Immature natural killer cell (primary cell): ENCODE measurements around the gene UBAP1. TPM values are rescaled to one million over a fixed set of nuclear protein-coding genes. Genes with fewer than 3 reads are reported as not detected.
"Not testable (repeated sequence)": the region's sequence is repeated elsewhere in the genome, so short reads cannot be mapped to it uniquely, and the experiment has no call there.

ENCODE experiments used
- DNase-seq, 3 donors: peaks; one replicate each; pipeline ENCODE4 v3.0.0; 2022; ENCODE audit warnings: mixed read lengths in 1 of 3
- H3K27ac Mint-ChIP-seq, 6 donors: one replicate each; pipeline ENCODE4 v1.8.0; 2020; ENCODE audit warnings: mixed read lengths in 6 of 6, mild to moderate bottlenecking in 5 of 6, inconsistent platforms in 4 of 6, moderate library complexity in 3 of 6
- H3K27me3 Mint-ChIP-seq, 3 donors: one replicate each; pipeline ENCODE4 v1.8.0; 2020 to 2021; ENCODE audit warnings: low read depth in 3 of 3, mild to moderate bottlenecking in 3 of 3, mixed read lengths in 3 of 3, moderate library complexity in 3 of 3, inconsistent platforms in 1 of 3
- H3K36me3 Mint-ChIP-seq, 3 donors: one replicate each; pipeline ENCODE4 v1.8.0; 2020; ENCODE audit warnings: mixed read lengths in 3 of 3, inconsistent platforms in 2 of 3, mild to moderate bottlenecking in 2 of 3
- H3K4me1 Mint-ChIP-seq, 2 donors: one replicate each; pipeline ENCODE4 v1.8.0; 2020; ENCODE audit warnings: inconsistent platforms in 2 of 2, mild to moderate bottlenecking in 2 of 2, mixed read lengths in 2 of 2, moderate library complexity in 1 of 2
- H3K4me3 Mint-ChIP-seq, 5 donors: one replicate each; pipeline ENCODE4 v1.8.0; 2020; ENCODE audit warnings: mild to moderate bottlenecking in 5 of 5, mixed read lengths in 5 of 5, inconsistent platforms in 3 of 5, moderate library complexity in 3 of 5
- H3K9me3 Mint-ChIP-seq, 6 donors: one replicate each; pipeline ENCODE4 v1.8.0; 2020; ENCODE audit warnings: mild to moderate bottlenecking in 6 of 6, mixed read lengths in 6 of 6, inconsistent platforms in 4 of 6, moderate library complexity in 3 of 6
- polyA plus RNA-seq, 3 donors: library from polyadenylated mRNA; unstranded; fragments of 300-500 nt; fragmentation: Illumina TruSeq; gene quantifications; one replicate each; pipeline ENCODE4 v1.2.3, GENCODE V29; 2021

UBAP1 gene
- polyA plus RNA-seq, 3 donors from 2014 or later = 37.8 to 44.7 (median 43.5) TPM

GRCh38 chr9:34220218-34220617 is 41.4 kb downstream of the UBAP1 start:
- H3K9me3 Mint-ChIP-seq = no peaks in the 10 kb centered on the region
- H3K36me3 Mint-ChIP-seq = no peaks in the 10 kb centered on the region
- peaks cover 20 to 48% of the 10 kb centered on the region in 2 donors for H3K4me1 Mint-ChIP-seq
- H3K27ac Mint-ChIP-seq = peak overlapping the region in 1 of 6 donors; percentile 5
- peaks cover 0 to 2% (median 0%) of the 10 kb centered on the region in 3 donors for H3K27me3 Mint-ChIP-seq
- no peak overlapping the region for H3K4me3 Mint-ChIP-seq
- DNase-seq = no peak

- Mint-ChIP-seq H3K36me3 (no peaks in the 10 kb centered on the region), H3K27ac (no peak overlapping the region), H3K9me3 (no peaks in the 10 kb centered on the region), H3K4me1 (peaks cover 16 to 50% of the 10 kb centered on the region in 2 donors), H3K27me3 (peaks cover 0 to 2% (median 0%) of the 10 kb centered on the region in 3 donors), H3K4me3 (no peak overlapping the region)
- DNase-seq = no peak
Observed at GRCh38 chr9:34224349-34224748, 45.5 kb downstream of the UBAP1 start.

- H3K9me3 Mint-ChIP-seq, H3K36me3 Mint-ChIP-seq, H3K27me3 Mint-ChIP-seq, H3K4me3 Mint-ChIP-seq, DNase-seq: not testable (repeated sequence)
- peak overlapping the region in 1 of 6 donors; percentile 1 for H3K27ac Mint-ChIP-seq
- peaks cover 13 to 42% of the 10 kb centered on the region in 2 donors for H3K4me1 Mint-ChIP-seq
Observed at GRCh38 chr9:34226144-34226760, 47.4 kb downstream of the UBAP1 start.

- Mint-ChIP-seq H3K9me3 (no peaks in the 10 kb centered on the region), H3K27ac (no peak overlapping the region), H3K27me3 (peaks cover 0 to 2% (median 0%) of the 10 kb centered on the region in 3 donors), H3K4me3 (no peak overlapping the region), H3K4me1 (peaks cover 10 to 34% of the 10 kb centered on the region in 2 donors), H3K36me3 (no peaks in the 10 kb centered on the region)
- no peak for DNase-seq
Observed at GRCh38 chr9:34227445-34227844, 48.6 kb downstream of the UBAP1 start.

GRCh38 chr9:34230556-34230955 is 51.7 kb downstream of the UBAP1 start:
- no peaks in the 10 kb centered on the region for H3K36me3 Mint-ChIP-seq
- H3K4me1 Mint-ChIP-seq = peaks cover 14 to 34% of the 10 kb centered on the region in 2 donors
- no peaks in the 10 kb centered on the region for H3K27me3 Mint-ChIP-seq
- no peak for DNase-seq
- no peak overlapping the region for H3K27ac Mint-ChIP-seq
- no peaks in the 10 kb centered on the region for H3K9me3 Mint-ChIP-seq
- H3K4me3 Mint-ChIP-seq = no peak overlapping the region

- no peak overlapping the region for H3K27ac Mint-ChIP-seq
- DNase-seq = no peak
- peaks cover 7 to 12% (median 10%) of the 10 kb centered on the region in 3 donors for H3K36me3 Mint-ChIP-seq
- peaks cover 12 to 26% of the 10 kb centered on the region in 2 donors for H3K4me1 Mint-ChIP-seq
- H3K9me3 Mint-ChIP-seq = no peaks in the 10 kb centered on the region
- no peak overlapping the region for H3K4me3 Mint-ChIP-seq
- no peaks in the 10 kb centered on the region for H3K27me3 Mint-ChIP-seq
Observed at GRCh38 chr9:34232201-34232600, 53.4 kb downstream of the UBAP1 start.

GRCh38 chr9:34233672-34234071 is 54.8 kb downstream of the UBAP1 start:
- Mint-ChIP-seq H3K4me1 (peaks cover 20 to 31% of the 10 kb centered on the region in 2 donors), H3K9me3 (no peaks in the 10 kb centered on the region), H3K4me3 (no peak overlapping the region), H3K27ac (peak overlapping the region in 4 of 6 donors; percentile 12 to 88 (median 57)), H3K27me3 (no peaks in the 10 kb centered on the region), H3K36me3 (peaks cover 10 to 12% (median 10%) of the 10 kb centered on the region in 3 donors)
- DNase-seq = no peak

GRCh38 chr9:34237836-34238235 is 59.0 kb downstream of the UBAP1 start:
- H3K27me3 Mint-ChIP-seq = peaks cover 0 to 1% (median 0%) of the 10 kb centered on the region in 3 donors
- H3K27ac Mint-ChIP-seq = no peak overlapping the region
- no peak overlapping the region for H3K4me3 Mint-ChIP-seq
- peaks cover 28 to 51% of the 10 kb centered on the region in 2 donors for H3K4me1 Mint-ChIP-seq
- H3K36me3 Mint-ChIP-seq = peaks cover 16 to 29% (median 22%) of the 10 kb centered on the region in 3 donors
- no peaks in the 10 kb centered on the region for H3K9me3 Mint-ChIP-seq
- no peak for DNase-seq

GRCh38 chr9:34240006-34240405 is 61.2 kb downstream of the UBAP1 start:
- H3K4me3 Mint-ChIP-seq = no peak overlapping the region
- H3K4me1 Mint-ChIP-seq = peaks cover 25 to 43% of the 10 kb centered on the region in 2 donors
- H3K9me3 Mint-ChIP-seq = no peaks in the 10 kb centered on the region
- DNase-seq = no peak
- H3K36me3 Mint-ChIP-seq = peaks cover 20 to 37% (median 29%) of the 10 kb centered on the region in 3 donors
- H3K27ac Mint-ChIP-seq = peak overlapping the region in 4 of 6 donors; percentile 18 to 50 (median 36)
- peaks cover 0 to 1% (median 0%) of the 10 kb centered on the region in 3 donors for H3K27me3 Mint-ChIP-seq

- Mint-ChIP-seq H3K27ac (no peak overlapping the region), H3K4me3 (no peak overlapping the region), H3K27me3 (peaks cover 0 to 1% (median 1%) of the 10 kb centered on the region in 3 donors), H3K36me3 (peaks cover 16 to 32% (median 19%) of the 10 kb centered on the region in 3 donors), H3K4me1 (peaks cover 26 to 54% of the 10 kb centered on the region in 2 donors), H3K9me3 (no peaks in the 10 kb centered on the region)
- DNase-seq = no peak
Observed at GRCh38 chr9:34242830-34243229, 64.0 kb downstream of the UBAP1 start.

- H3K9me3 Mint-ChIP-seq, H3K4me3 Mint-ChIP-seq, H3K27ac Mint-ChIP-seq, DNase-seq, H3K27me3 Mint-ChIP-seq: not testable (repeated sequence)
- Mint-ChIP-seq H3K4me1 (peaks cover 11 to 38% of the 10 kb centered on the region in 2 donors), H3K36me3 (peaks cover 13 to 38% (median 19%) of the 10 kb centered on the region in 3 donors)
Observed at GRCh38 chr9:34245212-34245611, 66.4 kb downstream of the UBAP1 start.

GRCh38 chr9:34246453-34246852 is 67.6 kb downstream of the UBAP1 start:
- H3K9me3 Mint-ChIP-seq = no peaks in the 10 kb centered on the region
- H3K27me3 Mint-ChIP-seq = peaks cover 0 to 5% (median 0%) of the 10 kb centered on the region in 3 donors
- H3K4me1 Mint-ChIP-seq = peaks cover 4 to 27% of the 10 kb centered on the region in 2 donors
- no peak for DNase-seq
- peaks cover 13 to 35% (median 15%) of the 10 kb centered on the region in 3 donors for H3K36me3 Mint-ChIP-seq
- H3K27ac Mint-ChIP-seq = peak overlapping the region in 4 of 6 donors; percentile 21 to 40 (median 29)
- no peak overlapping the region for H3K4me3 Mint-ChIP-seq

- Mint-ChIP-seq H3K4me1 (peaks cover 4 to 25% of the 10 kb centered on the region in 2 donors), H3K36me3 (peaks cover 7 to 27% (median 7%) of the 10 kb centered on the region in 3 donors)
- not testable (repeated sequence) for H3K27ac Mint-ChIP-seq, H3K9me3 Mint-ChIP-seq, H3K4me3 Mint-ChIP-seq, DNase-seq, H3K27me3 Mint-ChIP-seq
Observed at GRCh38 chr9:34247782-34248181, 68.9 kb downstream of the UBAP1 start.

- H3K27ac Mint-ChIP-seq = peak overlapping the region in 2 of 6 donors; percentile 26 to 74
- peaks cover 0 to 6% (median 0%) of the 10 kb centered on the region in 3 donors for H3K27me3 Mint-ChIP-seq
- peaks cover 6 to 19% of the 10 kb centered on the region in 2 donors for H3K4me1 Mint-ChIP-seq
- H3K9me3 Mint-ChIP-seq = no peaks in the 10 kb centered on the region
- peaks cover 0 to 19% (median 4%) of the 10 kb centered on the region in 3 donors for H3K36me3 Mint-ChIP-seq
- DNase-seq = no peak
- no peak overlapping the region for H3K4me3 Mint-ChIP-seq
Observed at GRCh38 chr9:34249274-34249673, 70.4 kb downstream of the UBAP1 start.
